ENCODE measurements around the gene BEST3.
A peak's percentile ranks its signal among the peaks of the same experiment; 100 is the strongest.

The BEST3 gene

GRCh38 chr12:69698769-69699540, at the start of gene BEST3:
Gene BEST3 (minus strand): TSS chr12:69699303. CDS start chr12:69697798, 1,505 bp downstream.
- DNase-seq (ENCODE audit: low spot score) = no peak

- DNase-seq (ENCODE audit: low spot score) = no peak
Observed at GRCh38 chr12:69744109-69744508, 45.0 kb upstream of the BEST3 start.

GRCh38 chr12:69739287-69740191, 40.4 kb upstream of the BEST3 start:
- DNase-seq (ENCODE audit: low spot score) = peak; percentile 85

GRCh38 chr12:69738351-69739286, 39.5 kb upstream of the BEST3 start, which contains the start of gene RAB3IP:
Gene RAB3IP (plus strand): TSS chr12:69738860. CDS start chr12:69755409, 16,549 bp downstream.
- peak; percentile 95 for DNase-seq (ENCODE audit: low spot score)

- DNase-seq (ENCODE audit: low spot score) = no peak
Observed at GRCh38 chr12:69733638-69734037, 34.5 kb upstream of the BEST3 start.

- DNase-seq (ENCODE audit: low spot score) = peak; percentile 39
Observed at GRCh38 chr12:69732088-69732487, 33.0 kb upstream of the BEST3 start.

GRCh38 chr12:69726922-69727321, 27.8 kb upstream of the BEST3 start:
- DNase-seq (ENCODE audit: low spot score) = no peak

GRCh38 chr12:69720750-69721149, 21.6 kb upstream of the BEST3 start:
- DNase-seq (ENCODE audit: low spot score) = no peak

GRCh38 chr12:69719336-69720316, 20.5 kb upstream of the BEST3 start:
- no peak for DNase-seq (ENCODE audit: low spot score)

- no peak for DNase-seq (ENCODE audit: low spot score)
Observed at GRCh38 chr12:69714542-69714941, 15.4 kb upstream of the BEST3 start.

- DNase-seq (ENCODE audit: low spot score) = no peak
Observed at GRCh38 chr12:69712826-69713225, 13.7 kb upstream of the BEST3 start.

- no peak for DNase-seq (ENCODE audit: low spot score)
Observed at GRCh38 chr12:69708649-69709048, 9.5 kb upstream of the BEST3 start.

GRCh38 chr12:69704357-69704756, 5.3 kb upstream of the BEST3 start:
- DNase-seq (ENCODE audit: low spot score) = no peak

- no peak for DNase-seq (ENCODE audit: low spot score)
Observed at GRCh38 chr12:69703146-69703642, 4.1 kb upstream of the BEST3 start.

GRCh38 chr12:69701826-69702225, 2.7 kb upstream of the BEST3 start:
- no peak for DNase-seq (ENCODE audit: low spot score)

- no peak for DNase-seq (ENCODE audit: low spot score)
Observed at GRCh38 chr12:69698054-69698453, 1.0 kb downstream of the BEST3 start.

- DNase-seq (ENCODE audit: low spot score) = no peak
Observed at GRCh38 chr12:69694123-69694522, 5.0 kb downstream of the BEST3 start.

- no peak for DNase-seq (ENCODE audit: low spot score)
Observed at GRCh38 chr12:69689638-69690037, 9.5 kb downstream of the BEST3 start.

GRCh38 chr12:69688471-69689427, 10.4 kb downstream of the BEST3 start:
- peak; percentile 93 for DNase-seq (ENCODE audit: low spot score)
